ENCODE results near the gene PMEPA1.

- TF ChIP-seq PKNOX1 (IDR thresholded peaks at IDR 0.05) (no peak), BHLHE40 (IDR thresholded peaks at IDR 0.05; ENCODE audit: borderline replicate concordance) (no peak), SUZ12 (IDR thresholded peaks at IDR 0.05) (no peak), ARNT (IDR thresholded peaks at IDR 0.05) (no peak), FOXK2 (IDR thresholded peaks at IDR 0.05) (no peak), FOXM1 (IDR thresholded peaks at IDR 0.05; ENCODE audit: borderline replicate concordance) (no peak), ZNF384 (IDR thresholded peaks at IDR 0.05) (no peak), SP1 (IDR thresholded peaks at IDR 0.05) (no peak), HDGF (IDR thresholded peaks at IDR 0.05; ENCODE audit: borderline replicate concordance) (no peak), ELF4 (IDR thresholded peaks at IDR 0.05) (no peak), TARDBP (IDR thresholded peaks at IDR 0.05) (no peak), FOXA1 (IDR thresholded peaks at IDR 0.05) (no peak), NFRKB (IDR thresholded peaks at IDR 0.05) (no peak)
Measured at GRCh38 chr20:57672164-57672563, 37.7 kb downstream of the PMEPA1 start.

Data from HEK293T (cell line).